ENCODE data around the gene EIF2B1. TPM values are rescaled to one million over a fixed set of nuclear protein-coding genes. Genes with fewer than 3 reads are reported as not detected.
A peak's percentile ranks its signal among the peaks of the same experiment; 100 is the strongest.

EIF2B1 gene
- total and polyA plus RNA-seq, 2 donors (not counting 1 experiment from before 2014, with no cell fraction given) = 23.1 to 36.1 TPM

DNA sequence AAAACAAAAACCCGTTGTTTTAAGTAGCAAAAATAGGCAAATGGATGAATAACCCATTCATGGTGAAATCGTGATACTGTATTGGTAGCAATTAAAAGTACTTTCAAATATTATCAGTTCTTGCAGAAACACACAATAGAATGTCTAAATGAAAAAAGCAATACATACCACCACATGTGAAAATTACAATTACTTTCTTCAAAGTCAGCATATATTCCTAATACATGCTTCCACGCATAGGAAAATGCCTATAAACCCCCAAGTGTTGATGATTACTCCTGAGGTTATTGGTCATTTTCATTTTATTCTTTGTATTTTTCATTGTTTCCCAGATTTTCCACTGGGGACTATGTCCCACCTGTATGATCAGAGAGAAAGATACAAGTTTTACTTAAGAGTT is 16.3 kb downstream of the EIF2B1 start:
- TF ChIP-seq, protein P1, sequence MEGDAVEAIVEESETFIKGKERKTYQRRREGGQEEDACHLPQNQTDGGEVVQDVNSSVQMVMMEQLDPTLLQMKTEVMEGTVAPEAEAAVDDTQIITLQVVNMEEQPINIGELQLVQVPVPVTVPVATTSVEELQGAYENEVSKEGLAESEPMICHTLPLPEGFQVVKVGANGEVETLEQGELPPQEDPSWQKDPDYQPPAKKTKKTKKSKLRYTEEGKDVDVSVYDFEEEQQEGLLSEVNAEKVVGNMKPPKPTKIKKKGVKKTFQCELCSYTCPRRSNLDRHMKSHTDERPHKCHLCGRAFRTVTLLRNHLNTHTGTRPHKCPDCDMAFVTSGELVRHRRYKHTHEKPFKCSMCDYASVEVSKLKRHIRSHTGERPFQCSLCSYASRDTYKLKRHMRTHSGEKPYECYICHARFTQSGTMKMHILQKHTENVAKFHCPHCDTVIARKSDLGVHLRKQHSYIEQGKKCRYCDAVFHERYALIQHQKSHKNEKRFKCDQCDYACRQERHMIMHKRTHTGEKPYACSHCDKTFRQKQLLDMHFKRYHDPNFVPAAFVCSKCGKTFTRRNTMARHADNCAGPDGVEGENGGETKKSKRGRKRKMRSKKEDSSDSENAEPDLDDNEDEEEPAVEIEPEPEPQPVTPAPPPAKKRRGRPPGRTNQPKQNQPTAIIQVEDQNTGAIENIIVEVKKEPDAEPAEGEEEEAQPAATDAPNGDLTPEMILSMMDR (conservative IDR thresholded peaks at IDR 0.05 in 1 of 2, IDR thresholded peaks at IDR 0.05 in 1 of 2; ENCODE audit: low read depth in 1 of 2, low read length in 2 of 2) = no peak
- no peak for TF ChIP-seq EZH2 (IDR thresholded peaks at IDR 0.05; ENCODE audit: low read length, missing control alignments)
- Histone ChIP-seq H3K4me1 (ENCODE audit: control insufficient read depth, extremely low read depth, insufficient read depth, low read length) (peaks cover 4% of the 10 kb centered on the region), H3K79me2 (ENCODE audit: control insufficient read depth, insufficient read depth, low read length) (peaks cover 1% of the 10 kb centered on the region), H3K4me2 (ENCODE audit: extremely low read depth, insufficient read depth, low read length) (no peak overlapping the region), H4K20me1 (ENCODE audit: control insufficient read depth, extremely low read depth, insufficient read depth, low read length) (no peaks in the 10 kb centered on the region), H3K9ac (ENCODE audit: insufficient read depth, low read length) (no peak overlapping the region), H3K27me3 (ENCODE audit: control insufficient read depth, insufficient read depth, low read length) (no peaks in the 10 kb centered on the region), H2AFZ (ENCODE audit: low read length) (no peak overlapping the region), H3K4me3 (replicated peaks in 1 of 4; ENCODE audit: control extremely low read depth in 1 of 4, insufficient read depth in 1 of 4, low read depth in 3 of 4, low read length in 4 of 4) (no peak overlapping the region), H3K36me3 (ENCODE audit: control insufficient read depth, insufficient read depth, low read length) (peaks cover 26% of the 10 kb centered on the region), H3K27ac (ENCODE audit: insufficient read depth, low read length) (no peak overlapping the region), H3K9me3 (ENCODE audit: control insufficient read depth, insufficient read depth, low read depth, low read length) (no peaks in the 10 kb centered on the region)
- DNase-seq (ENCODE audit: low read depth in 2 of 2) = no peak

DNA sequence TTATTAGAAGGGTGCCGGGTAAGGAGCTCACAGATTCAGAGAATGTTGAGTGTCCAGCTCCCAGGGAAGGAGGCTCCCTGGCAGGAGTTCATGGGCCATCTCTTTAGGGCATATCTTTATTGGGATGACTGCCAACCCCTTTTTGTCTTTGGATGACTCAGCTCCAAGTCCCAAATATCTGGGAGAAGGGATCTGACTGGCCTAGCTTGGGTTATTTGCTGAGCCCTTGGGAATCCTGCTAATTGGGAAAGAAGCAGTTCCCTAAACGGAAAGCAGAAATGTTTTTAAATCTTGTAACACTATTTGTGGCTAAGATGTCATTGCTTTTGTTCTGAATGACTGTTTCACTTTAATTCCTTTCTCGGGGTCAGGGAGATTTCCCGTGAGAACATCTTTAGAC is 19.0 kb downstream of the EIF2B1 start:
- Histone ChIP-seq H3K9ac (ENCODE audit: insufficient read depth, low read length) (no peak overlapping the region), H3K4me2 (ENCODE audit: extremely low read depth, insufficient read depth, low read length) (no peak overlapping the region), H4K20me1 (ENCODE audit: control insufficient read depth, extremely low read depth, insufficient read depth, low read length) (no peaks in the 10 kb centered on the region), H3K36me3 (ENCODE audit: control insufficient read depth, insufficient read depth, low read length) (peaks cover 17% of the 10 kb centered on the region), H2AFZ (ENCODE audit: low read length) (no peak overlapping the region), H3K27me3 (ENCODE audit: control insufficient read depth, insufficient read depth, low read length) (no peaks in the 10 kb centered on the region), H3K79me2 (ENCODE audit: control insufficient read depth, insufficient read depth, low read length) (peaks cover 1% of the 10 kb centered on the region), H3K4me3 (replicated peaks in 1 of 4; ENCODE audit: control extremely low read depth in 1 of 4, insufficient read depth in 1 of 4, low read depth in 3 of 4, low read length in 4 of 4) (no peak overlapping the region), H3K9me3 (ENCODE audit: control insufficient read depth, insufficient read depth, low read depth, low read length) (no peaks in the 10 kb centered on the region), H3K4me1 (ENCODE audit: control insufficient read depth, extremely low read depth, insufficient read depth, low read length) (peaks cover 4% of the 10 kb centered on the region), H3K27ac (ENCODE audit: insufficient read depth, low read length) (peak overlapping the region; percentile 31)
- DNase-seq (ENCODE audit: low read depth in 2 of 2) = peak; percentile 20 to 35
- TF ChIP-seq, protein P1 (conservative IDR thresholded peaks at IDR 0.05 in 1 of 2, IDR thresholded peaks at IDR 0.05 in 1 of 2; ENCODE audit: low read depth in 1 of 2, low read length in 2 of 2) = no peak
- TF ChIP-seq EZH2 (IDR thresholded peaks at IDR 0.05; ENCODE audit: low read length, missing control alignments) = no peak

DNA sequence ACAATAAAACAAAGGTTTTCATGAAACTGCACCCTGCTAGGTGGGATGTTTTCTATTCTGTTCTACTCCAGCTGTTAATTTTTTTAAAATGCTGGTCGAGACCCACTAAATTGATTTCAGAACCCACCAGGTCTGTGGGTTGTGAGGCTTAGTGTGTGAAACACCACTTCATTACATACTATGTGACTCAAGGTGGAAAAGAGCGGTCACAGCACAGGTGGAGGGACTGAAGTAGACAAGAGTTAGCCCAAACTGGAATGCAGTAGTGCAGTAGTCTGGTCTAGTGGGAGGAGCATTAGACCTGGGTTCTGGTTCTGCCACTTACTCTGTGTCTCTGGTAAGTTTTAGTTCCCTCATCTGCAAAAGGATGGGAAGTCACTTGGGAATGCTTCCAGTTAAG is 19.4 kb downstream of the EIF2B1 start:
- no peak overlapping the region for H3K4me2 ChIP-seq (ENCODE audit: extremely low read depth, insufficient read depth, low read length)
- H3K36me3 ChIP-seq (ENCODE audit: control insufficient read depth, insufficient read depth, low read length) = peaks cover 17% of the 10 kb centered on the region
- no peak for DNase-seq (ENCODE audit: low read depth in 2 of 2)
- no peak overlapping the region for H2AFZ ChIP-seq (ENCODE audit: low read length)
- no peak overlapping the region for H3K4me3 ChIP-seq (replicated peaks in 1 of 4; ENCODE audit: control extremely low read depth in 1 of 4, insufficient read depth in 1 of 4, low read depth in 3 of 4, low read length in 4 of 4)
- H3K9ac ChIP-seq (ENCODE audit: insufficient read depth, low read length) = no peak overlapping the region
- no peak overlapping the region for H3K27ac ChIP-seq (ENCODE audit: insufficient read depth, low read length)
- peaks cover 1% of the 10 kb centered on the region for H3K79me2 ChIP-seq (ENCODE audit: control insufficient read depth, insufficient read depth, low read length)
- no peaks in the 10 kb centered on the region for H4K20me1 ChIP-seq (ENCODE audit: control insufficient read depth, extremely low read depth, insufficient read depth, low read length)
- no peaks in the 10 kb centered on the region for H3K9me3 ChIP-seq (ENCODE audit: control insufficient read depth, insufficient read depth, low read depth, low read length)
- peaks cover 4% of the 10 kb centered on the region for H3K4me1 ChIP-seq (ENCODE audit: control insufficient read depth, extremely low read depth, insufficient read depth, low read length)
- TF ChIP-seq, protein P1 (conservative IDR thresholded peaks at IDR 0.05 in 1 of 2, IDR thresholded peaks at IDR 0.05 in 1 of 2; ENCODE audit: low read depth in 1 of 2, low read length in 2 of 2) = no peak
- no peak for TF ChIP-seq EZH2 (IDR thresholded peaks at IDR 0.05; ENCODE audit: low read length, missing control alignments)
- no peaks in the 10 kb centered on the region for H3K27me3 ChIP-seq (ENCODE audit: control insufficient read depth, insufficient read depth, low read length)

Measured in fibroblast of lung (primary cell).